CD4-positive, alpha-beta T cell treated with Interleukin-1 beta for 1 hour (primary cell): ENCODE results near the gene ENTHD1.

ENCODE experiments used
- DNase-seq, 2 donors: peaks; one replicate each; pipeline ENCODE4 v3.0.0-alpha.2; 2020 to 2022

Gene ENTHD1

GRCh38 chr22:39710380-39711150 lies 183.0 kb downstream of the ENTHD1 start:
- DNase-seq: no peak

GRCh38 chr22:39707816-39708215 lies 185.7 kb downstream of the ENTHD1 start:
- DNase-seq: no peak

- no peak for DNase-seq
Measured at GRCh38 chr22:39707351-39707750, 186.2 kb downstream of the ENTHD1 start.

- no peak for DNase-seq
Measured at GRCh38 chr22:39706376-39707140, 187.0 kb downstream of the ENTHD1 start.

DNA sequence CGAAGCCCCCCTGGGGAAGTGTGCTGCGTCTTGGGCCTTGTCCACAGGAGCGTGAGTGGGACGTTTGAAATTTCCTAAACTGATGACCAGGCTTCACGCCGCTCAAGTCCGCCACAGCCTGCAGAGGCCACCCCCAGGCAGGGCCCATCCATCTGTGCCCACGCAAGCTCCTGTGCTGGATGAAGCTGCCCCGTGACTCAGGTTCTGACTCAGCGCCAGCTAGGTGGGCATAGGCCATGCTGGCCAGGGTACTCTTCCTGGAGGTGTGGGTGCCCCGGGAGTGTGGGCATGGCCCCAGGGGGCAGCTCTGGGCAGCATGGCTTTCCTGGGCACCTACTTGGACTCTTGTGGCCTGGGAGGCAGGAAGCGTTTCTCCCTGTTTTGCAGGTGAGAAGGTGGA lies 188.2 kb downstream of the ENTHD1 start:
- DNase-seq: no peak

- DNase-seq: no peak
Measured at GRCh38 chr22:39703928-39704639, 189.5 kb downstream of the ENTHD1 start.

- DNase-seq: no peak
Measured at GRCh38 chr22:39703091-39703490, 190.5 kb downstream of the ENTHD1 start.

DNA sequence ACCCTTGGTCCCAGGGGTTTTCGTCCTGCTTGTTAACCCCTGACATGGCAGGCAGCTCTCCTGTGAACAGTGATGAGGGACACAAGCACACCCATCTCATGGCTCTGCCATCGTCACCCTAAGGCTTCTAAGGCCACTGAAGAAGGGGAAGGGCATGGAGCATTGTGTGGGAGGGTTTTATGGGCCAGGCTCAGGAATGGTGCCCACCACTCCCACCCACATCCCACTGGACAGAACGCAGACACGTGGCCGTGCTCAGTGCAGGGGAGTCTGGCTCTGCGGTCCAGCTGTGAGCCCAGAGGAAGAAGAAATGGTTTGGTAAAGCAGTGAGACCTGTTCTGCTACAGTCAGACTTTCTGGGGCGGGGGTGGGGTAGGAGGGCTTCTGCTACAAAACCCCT lies 193.0 kb downstream of the ENTHD1 start:
- no peak for DNase-seq

- no peak for DNase-seq
Measured at GRCh38 chr22:39699631-39700360, 193.8 kb downstream of the ENTHD1 start.

DNA sequence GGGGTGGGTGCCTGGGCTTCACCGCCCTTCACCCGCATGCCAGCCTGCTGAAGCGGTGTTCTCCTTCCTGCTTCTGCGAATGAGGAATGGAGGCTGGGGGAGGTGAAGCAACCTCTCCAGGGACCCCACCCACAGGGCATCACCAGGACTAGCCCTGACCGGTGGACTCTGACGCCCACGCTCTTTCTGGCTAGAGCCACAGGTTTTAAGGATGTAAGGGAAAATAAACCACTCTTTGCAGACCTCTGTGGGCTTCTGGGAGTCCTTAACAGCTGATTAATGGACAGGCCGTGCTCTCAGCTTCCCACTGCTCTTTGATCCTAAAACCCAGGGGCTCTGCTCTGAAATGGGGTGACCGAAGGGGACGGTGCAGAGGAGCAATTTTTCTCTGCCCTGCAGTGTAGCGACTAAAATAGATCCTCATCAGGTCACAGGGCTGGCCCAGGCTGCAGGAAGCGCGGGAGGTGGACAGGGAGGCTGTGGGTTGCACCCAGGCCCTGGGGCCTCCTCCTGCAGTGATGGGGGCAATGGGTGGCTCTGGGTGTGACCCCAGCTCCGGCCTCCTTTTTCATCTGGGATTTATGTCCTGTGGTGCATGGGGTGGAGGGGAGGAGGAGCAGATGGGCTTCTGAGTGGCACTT lies 195.7 kb downstream of the ENTHD1 start:
- no peak for DNase-seq

DNA sequence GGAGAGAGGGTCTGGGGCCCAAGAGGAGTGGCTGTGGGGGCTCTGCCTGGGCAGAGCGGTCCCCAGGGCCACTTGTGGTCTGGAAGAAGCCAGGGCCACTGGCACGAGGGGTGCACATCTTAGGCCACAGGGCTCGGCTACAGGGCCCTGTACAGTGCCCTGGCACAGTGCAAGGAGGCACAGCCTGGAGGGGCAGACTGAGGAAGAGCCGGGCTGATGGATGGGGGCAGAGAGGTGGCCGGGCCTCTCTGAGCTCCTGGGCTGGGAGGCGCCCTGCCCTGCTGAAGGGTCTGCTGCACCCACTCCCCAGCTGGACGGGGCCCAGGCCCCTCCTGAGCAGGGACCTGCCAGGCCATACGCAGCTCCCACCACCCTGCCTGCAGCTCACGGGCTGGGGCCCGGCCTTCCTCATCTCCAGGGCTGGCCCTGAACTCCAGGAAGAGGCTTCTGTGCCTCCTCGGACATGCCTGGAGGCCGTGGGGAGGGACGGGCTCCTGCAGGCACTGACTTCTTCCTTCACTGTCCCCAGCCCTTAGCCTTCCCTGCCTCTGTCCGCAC lies 199.5 kb downstream of the ENTHD1 start:
- DNase-seq: no peak
